Fibroblast of mammary gland (primary cell): Measurements from ENCODE around the gene BRWD1.

Experiments used
- DNase-seq: peaks from one replicate; pipeline ENCODE4 v3.0.0-alpha.2; 2010; ENCODE audit warnings: low read depth
- H3K4me3 ChIP-seq: 2 replicates; pipeline ENCODE4 v1.5.1; 2011; ENCODE audit warnings: low read depth, mild to moderate bottlenecking, low read length, moderate library complexity; ENCODE audit not compliant: control insufficient read depth
- CTCF ChIP-seq: conservative IDR thresholded peaks from 2 replicates; pipeline ENCODE4 v1.5.1; 2011; ENCODE audit warnings: low read depth, low read length, inconsistent platforms; ENCODE audit not compliant: control insufficient read depth, insufficient read depth

The BRWD1 gene

GRCh38 chr21:39181205-39181818, 132.1 kb downstream of the BRWD1 start:
- TF ChIP-seq CTCF: no peak
- no peak overlapping the region for H3K4me3 ChIP-seq
- DNase-seq: no peak

- H3K4me3 ChIP-seq: no peak overlapping the region
- peak; percentile 42 for TF ChIP-seq CTCF
- no peak for DNase-seq
Measured at GRCh38 chr21:39180429-39181019, 132.9 kb downstream of the BRWD1 start.

- TF ChIP-seq CTCF: no peak
- no peak for DNase-seq
- no peak overlapping the region for H3K4me3 ChIP-seq
Measured at GRCh38 chr21:39178421-39178820, 135.0 kb downstream of the BRWD1 start.

DNA sequence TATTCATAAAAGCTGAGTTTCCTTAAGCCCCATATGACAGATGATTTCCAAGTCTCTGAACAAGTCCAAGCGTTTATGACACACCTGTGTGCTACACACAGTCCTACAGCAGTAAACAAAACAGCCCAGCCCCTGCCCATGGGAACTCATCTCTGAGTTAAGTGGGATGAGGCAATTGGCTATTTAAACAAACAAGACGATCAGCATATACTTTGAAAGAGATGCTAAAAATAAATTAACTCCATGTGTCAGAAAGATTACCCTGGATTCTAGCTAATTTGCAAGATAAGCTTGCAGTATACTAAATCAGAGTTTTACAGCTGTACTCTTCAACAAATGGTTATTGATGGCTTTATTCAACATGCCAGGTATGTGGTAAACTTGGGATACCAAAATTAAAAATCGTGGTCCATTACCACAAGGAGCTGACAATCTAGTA, 137.1 kb downstream of the BRWD1 start:
- TF ChIP-seq CTCF: no peak
- peak; percentile 44 for DNase-seq
- H3K4me3 ChIP-seq: no peak overlapping the region

DNA sequence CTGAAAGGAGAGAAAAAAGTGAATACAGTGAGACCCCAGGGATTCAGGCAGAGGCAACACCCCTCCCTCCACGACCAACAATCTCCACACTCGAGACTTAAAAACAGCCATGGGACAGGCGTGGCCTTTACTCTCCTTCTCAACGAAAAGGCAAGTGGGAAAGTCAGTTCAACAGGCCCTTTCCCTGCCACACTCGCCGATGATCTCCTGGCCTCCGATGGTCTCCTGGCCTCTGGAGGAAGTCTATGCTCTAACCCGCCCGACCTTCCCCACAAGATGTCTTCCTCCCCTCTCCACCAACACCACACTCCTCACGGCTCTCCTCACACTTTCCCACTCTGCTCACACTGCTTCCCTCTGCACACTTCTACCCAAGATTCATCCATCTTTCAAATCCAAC, 137.8 kb downstream of the BRWD1 start:
- no peak for TF ChIP-seq CTCF
- no peak for DNase-seq
- H3K4me3 ChIP-seq: no peak overlapping the region

GRCh38 chr21:39175154-39175553, 138.3 kb downstream of the BRWD1 start:
- H3K4me3 ChIP-seq: no peak overlapping the region
- TF ChIP-seq CTCF: peak; percentile 51
- peak; percentile 50 for DNase-seq
